HepG2 (cell line): Measurements from ENCODE around the gene TECTA. TPM values are rescaled to one million over a fixed set of nuclear protein-coding genes. Genes with fewer than 3 reads are reported as not detected.
A peak's percentile ranks its signal among the peaks of the same experiment; 100 is the strongest.

Experiments
- ATAC-seq: fragments of 200-7000 bp; cut with Tn5 transposase; 3 replicates; pipeline ENCODE4 v1.9.1; 2020; ENCODE audit warnings: mild to moderate bottlenecking, moderate library complexity
- BruUV-seq: library from RNA; stranded (reverse); fragments of 400-500 nt; replicated peaks from 2 replicates; lab custom pipeline; 2021; lab: Mats Ljungman, UMichigan
- CTCF ChIA-PET: fragments of 300-600 bp; formaldehyde crosslinking; extraction: SDS; loops from one replicate; lab custom pipeline; 2021; ENCODE audit warnings: low total read pairs, inconsistent platforms, low intra/inter-chr PET ratio; lab: Yijun Ruan, JAX
- POLR2A ChIA-PET: fragments of 350-600 bp; sonication (Branson Sonifier 250); formaldehyde crosslinking; loops from one replicate; lab custom pipeline; 2020; ENCODE audit warnings: antibody characterized with exemption, inconsistent platforms; lab: Yijun Ruan, JAX
- DNase-seq: peaks from one replicate; pipeline ENCODE4 v3.0.0-alpha.2; 2015; ENCODE audit warnings: low spot score
- FAIRE-seq: peaks from 3 replicates; lab custom pipeline; 2011; peaks lifted over from hg19 to GRCh38; lab: Jason Lieb, UNC
- H2AFZ ChIP-seq: one replicate; pipeline ENCODE4 v1.6.1; 2011; ENCODE audit warnings: low read length, inconsistent platforms
- H3K27ac ChIP-seq: fragments of 300-600 bp; 3 replicates; pipeline ENCODE4 v1.8.0; 2011; ENCODE audit warnings: mixed run types, mild to moderate bottlenecking, mixed read lengths, low read length, inconsistent platforms; ENCODE audit not compliant: insufficient read depth; ENCODE audit errors: extremely low read length
- H3K27me3 ChIP-seq, 2 experiments: fragments of 200-600 bp in 1 of 2; 2 replicates in 1 of 2; 3 replicates in 1 of 2; pipeline versions ENCODE4 v1.6.0 to v1.8.0; 2011; ENCODE audit warnings: low read length in 2 of 2, mild to moderate bottlenecking in 2 of 2, moderate library complexity in 2 of 2, inconsistent platforms in 1 of 2; ENCODE audit not compliant: insufficient read depth in 2 of 2, control insufficient read depth in 1 of 2
- H3K36me3 ChIP-seq, 2 experiments: fragments of 200-600 bp in 1 of 2; replicated peaks in 1 of 2; 2 replicates in 1 of 2; 3 replicates in 1 of 2; pipeline versions ENCODE4 v1.5.1 to v1.8.0; 2011; ENCODE audit warnings: low read length in 2 of 2, inconsistent platforms in 1 of 2; ENCODE audit not compliant: insufficient read depth in 2 of 2, control insufficient read depth in 1 of 2
- H3K4me1 ChIP-seq: 2 replicates; pipeline ENCODE4 v1.5.1; 2012; ENCODE audit warnings: low read length, inconsistent platforms; ENCODE audit not compliant: insufficient read depth
- H3K4me2 ChIP-seq: 2 replicates; pipeline ENCODE4 v1.6.0; 2011; ENCODE audit warnings: low read depth, low read length, inconsistent platforms
- H3K4me3 ChIP-seq, 3 experiments: fragments of 200-600 bp in 1 of 3; sonication (generic), shearing (Covaris generic) in 1 of 3; replicated peaks in 1 of 3; 2 replicates each; pipeline ENCODE4 v1.5.1; 2011 to 2016; ENCODE audit warnings: low read length in 3 of 3, inconsistent platforms in 2 of 3, low read depth in 2 of 3, mild to moderate bottlenecking in 2 of 3, control low read depth in 1 of 3, mixed read lengths in 1 of 3; ENCODE audit not compliant: insufficient read depth in 1 of 3
- H3K79me2 ChIP-seq: one replicate; pipeline ENCODE4 v1.6.1; 2011; ENCODE audit warnings: low read length, inconsistent platforms; ENCODE audit not compliant: insufficient read depth
- H3K9ac ChIP-seq: 2 replicates; pipeline ENCODE4 v1.6.0; 2011; ENCODE audit warnings: mild to moderate bottlenecking, low read depth, low read length, inconsistent platforms; ENCODE audit not compliant: insufficient read depth
- H3K9me3 ChIP-seq: 2 replicates; pipeline ENCODE4 v1.5.1; 2012; ENCODE audit warnings: mild to moderate bottlenecking, low read length
- H4K20me1 ChIP-seq: 2 replicates; pipeline ENCODE4 v1.6.0; 2011; ENCODE audit warnings: inconsistent platforms, mild to moderate bottlenecking, low read length, moderate library complexity; ENCODE audit not compliant: insufficient read depth
- CEBPB ChIP-seq: IDR thresholded peaks from 2 replicates; pipeline ENCODE4 v1.6.1; 2011; ENCODE audit warnings: low read depth, low read length, improper control_type of control experiment, borderline replicate concordance
- ELF3 ChIP-seq: IDR thresholded peaks from 2 replicates; pipeline ENCODE4 v1.6.1; 2016; ENCODE audit warnings: missing genetic modification reagents, missing compliant biosample characterization
- FOXA1 ChIP-seq, 2 experiments: fragments of 450-650 bp in 1 of 2; sonication (generic) in 1 of 2; formaldehyde crosslinking in 1 of 2; IDR thresholded peaks; 2 replicates each; pipeline versions ENCODE4 v1.4.0 to v1.6.1; 2016 to 2020; ENCODE audit warnings: missing genetic modification reagents in 1 of 2
- HIVEP1 ChIP-seq: sonication (generic); formaldehyde crosslinking; IDR thresholded peaks from 2 replicates; pipeline ENCODE4 v1.4.0; 2020; ENCODE audit warnings: mild to moderate bottlenecking, missing genetic modification reagents
- HOXA5 ChIP-seq: sonication (generic); formaldehyde crosslinking; IDR thresholded peaks from 2 replicates; pipeline ENCODE4 v1.4.0; 2020; ENCODE audit warnings: missing genetic modification reagents
- NKX3-1 ChIP-seq: sonication (generic); formaldehyde crosslinking; IDR thresholded peaks from 2 replicates; pipeline ENCODE4 v1.5.0; 2020; ENCODE audit warnings: missing genetic modification reagents
- ONECUT2 ChIP-seq: sonication (generic); formaldehyde crosslinking; IDR thresholded peaks from 2 replicates; pipeline ENCODE4 v1.4.0; 2020; ENCODE audit warnings: missing genetic modification reagents
- ZBTB20 ChIP-seq: sonication (generic); formaldehyde crosslinking; IDR thresholded peaks from 2 replicates; pipeline ENCODE4 v1.8.1; 2023; ENCODE audit warnings: missing genetic modification reagents, low read depth, mild to moderate bottlenecking, borderline replicate concordance
- ZEB1 ChIP-seq: IDR thresholded peaks from 2 replicates; pipeline ENCODE4 v1.6.1; 2012; ENCODE audit warnings: mild to moderate bottlenecking, low read depth, inconsistent platforms; ENCODE audit not compliant: insufficient replicate concordance
- ZNF160 ChIP-seq: sonication (generic); formaldehyde crosslinking; IDR thresholded peaks from 2 replicates; pipeline ENCODE4 v1.8.0; 2022; ENCODE audit warnings: mild to moderate bottlenecking, inconsistent platforms, missing genetic modification reagents
- ZNF589 ChIP-seq: sonication (generic); formaldehyde crosslinking; conservative IDR thresholded peaks from 2 replicates; pipeline ENCODE4 v1.8.0; 2022; ENCODE audit warnings: mild to moderate bottlenecking, moderate library complexity, missing genetic modification reagents
- ZNF839 ChIP-seq: sonication (generic); formaldehyde crosslinking; IDR thresholded peaks from 2 replicates; pipeline ENCODE4 v1.4.0; 2020; ENCODE audit warnings: missing genetic modification reagents, mild to moderate bottlenecking, borderline replicate concordance
- WGBS: methylation state at CpG from one replicate; pipeline ENCODE4 v1.1.6; 2017; ENCODE audit warnings: low lambda C conversion rate; 5-methylcytosine and 5-hydroxymethylcytosine counted together
- in situ Hi-C: cut with HindIII; loops from 2 replicates; pipeline ENCODE4 v1.10.0; 2017; ENCODE audit warnings: low pct_unique_long_range_greater_than_20kb; ENCODE audit not compliant: extremely low pct_ligation_motif_present
- intact Hi-C: fragments of 100-400 bp; cut with micrococcal nuclease; formaldehyde crosslinking; loops from one replicate; pipeline ENCODE4 v1.10.0; 2022; ENCODE audit not compliant: unreplicated experiment
- polyA plus RNA-seq, 8 experiments: library from polyadenylated mRNA; depleted of rRNA in 3 of 8; stranded (reverse) in 7 of 8; unstranded in 1 of 8; fragments of >200 nt; fragmentation: Illumina TruSeq in 4 of 8; extraction: Trizol in 4 of 8; gene quantifications; 2 replicates each; pipeline versions ENCODE4 v1.2.1 to v1.2.3, GENCODE V29; 2011 to 2016; ENCODE audit warnings: low read depth in 4 of 8, missing spikeins in 1 of 8, mixed read lengths in 1 of 8; ENCODE audit not compliant: insufficient read depth in 1 of 8
- total RNA-seq, 5 experiments: library from RNA; depleted of rRNA; stranded (reverse); fragments of >200 nt; fragmentation: Illumina TruSeq; extraction: Trizol; gene quantifications; 2 replicates each; pipeline ENCODE4 v1.2.3, GENCODE V29; 2016; ENCODE audit warnings: low read depth in 1 of 5
- TF ChIP-seq, protein P1 (sequence below): sonication (generic); formaldehyde crosslinking; IDR thresholded peaks from 2 replicates; pipeline ENCODE4 v1.4.0; 2020; ENCODE audit warnings: mild to moderate bottlenecking, low read depth, missing genetic modification reagents
- TF ChIP-seq, protein P2 (sequence below): sonication (generic); formaldehyde crosslinking; IDR thresholded peaks from 2 replicates; pipeline ENCODE4 v1.8.0; 2022; ENCODE audit warnings: missing genetic modification reagents, low read depth, mild to moderate bottlenecking, borderline replicate concordance
- TF ChIP-seq, protein P3 (sequence below): sonication (generic); formaldehyde crosslinking; IDR thresholded peaks from 2 replicates; pipeline ENCODE4 v1.5.0; 2020; ENCODE audit warnings: missing genetic modification reagents

The TECTA gene
- total and polyA plus RNA-seq, 2 of the 13 experiments (the other 11 are each of a cell fraction or from before 2014, with no cell fraction given), result 0.04 to 0.17 TPM

DNA sequence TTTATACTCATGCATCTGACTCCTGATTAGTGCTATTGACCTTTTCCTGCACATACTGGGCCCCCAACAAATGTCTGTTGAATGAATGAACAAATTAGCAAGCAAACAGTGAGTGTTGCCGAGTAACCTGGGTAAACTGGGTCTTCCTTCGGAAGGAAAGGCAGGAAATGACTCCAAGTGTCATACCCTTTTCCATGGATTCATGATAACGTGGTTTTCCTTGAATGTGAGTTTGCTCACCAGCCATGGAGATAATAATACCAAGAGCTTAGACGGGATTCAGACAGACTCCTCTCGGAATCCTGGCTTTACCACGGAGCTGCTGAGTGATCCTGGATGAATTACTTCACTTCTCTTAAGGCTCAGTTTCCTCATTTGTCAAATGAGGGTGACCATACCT, 16.7 kb downstream of the TECTA start:
- ATAC-seq, result no peak
- Histone ChIP-seq H3K4me3 (no peak overlapping the region), H3K36me3 (no peaks in the 10 kb centered on the region), H3K4me2 (no peak overlapping the region), H4K20me1 (no peaks in the 10 kb centered on the region), H3K9me3 (peaks cover 12% of the 10 kb centered on the region), H3K27ac (no peak overlapping the region), H3K79me2 (no peaks in the 10 kb centered on the region), H3K27me3 (peaks cover 1 to 18% of the 10 kb centered on the region in 2 experiments; a peak in 4 of 5 replicates), H2AFZ (no peak overlapping the region), H3K9ac (no peak overlapping the region), H3K4me1 (no peaks in the 10 kb centered on the region)
- DNase-seq, result no peak
- intact Hi-C loops (loop anchor here (10.0 kb wide), 1 partner anchor 77 kb away; no protein-coding TSS in a partner anchor), in situ Hi-C loops (no loop called here)
- POLR2A ChIA-PET, result no interaction called here
- WGBS, result 2% methylated on average over 6 of the region's 6 CpGs
- no peak for TF ChIP-seq ONECUT2 (CRISPR knock-in tag)
- no peak for TF ChIP-seq ZBTB20
- no peak for TF ChIP-seq ZNF160 (CRISPR knock-in tag)
- TF ChIP-seq NKX3-1 (CRISPR knock-in tag), result no peak
- no peak for TF ChIP-seq ELF3 (CRISPR knock-in tag)
- TF ChIP-seq HOXA5 (CRISPR knock-in tag), result no peak
- no peak for TF ChIP-seq ZEB1
- TF ChIP-seq ZNF589, result no peak
- BruUV-seq, result no TSS peak
- CTCF ChIA-PET, result no interaction called here
- FAIRE-seq, result no peak

DNA sequence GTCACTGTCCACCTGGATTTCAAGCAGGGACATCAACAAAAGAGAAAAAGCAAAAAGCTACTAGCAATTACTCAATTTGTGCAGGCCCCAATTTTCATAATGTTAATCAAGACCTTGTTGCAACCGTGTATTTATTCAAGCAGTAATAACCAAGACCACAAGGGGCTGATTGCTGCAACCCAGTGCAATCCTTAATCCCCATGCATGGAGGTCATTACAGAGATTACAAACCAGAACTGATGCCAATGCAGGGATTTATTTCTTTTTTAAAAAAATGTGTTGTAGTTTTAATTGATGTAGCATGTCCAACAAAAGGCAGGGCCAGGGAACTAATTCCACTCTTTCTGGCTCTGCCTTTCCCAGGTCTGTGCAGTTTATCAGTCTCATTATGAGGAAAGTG, 18.4 kb downstream of the TECTA start:
- intact Hi-C loops (loop anchor here (10.0 kb wide), 1 partner anchor 75 kb away; no protein-coding TSS in a partner anchor), in situ Hi-C loops (no loop called here)
- Histone ChIP-seq H3K79me2 (no peaks in the 10 kb centered on the region), H3K27me3 (peaks cover 1 to 9% of the 10 kb centered on the region in 2 experiments; a peak in 3 of 5 replicates), H3K9me3 (peaks cover 16% of the 10 kb centered on the region), H3K4me3 (no peak overlapping the region), H3K4me2 (no peak overlapping the region), H2AFZ (no peak overlapping the region), H3K4me1 (no peaks in the 10 kb centered on the region), H3K27ac (no peak overlapping the region), H3K9ac (no peak overlapping the region), H4K20me1 (no peaks in the 10 kb centered on the region), H3K36me3 (no peaks in the 10 kb centered on the region)
- no TSS peak for BruUV-seq
- ChIA-PET POLR2A (no interaction called here), CTCF (no interaction called here)
- 25% methylated on average over 1 of the region's 1 CpG for WGBS
- FAIRE-seq (no peak), ATAC-seq (peak; percentile 49; the same call in 1 of the 3 replicates), DNase-seq (no peak)
- TF ChIP-seq, protein P1, sequence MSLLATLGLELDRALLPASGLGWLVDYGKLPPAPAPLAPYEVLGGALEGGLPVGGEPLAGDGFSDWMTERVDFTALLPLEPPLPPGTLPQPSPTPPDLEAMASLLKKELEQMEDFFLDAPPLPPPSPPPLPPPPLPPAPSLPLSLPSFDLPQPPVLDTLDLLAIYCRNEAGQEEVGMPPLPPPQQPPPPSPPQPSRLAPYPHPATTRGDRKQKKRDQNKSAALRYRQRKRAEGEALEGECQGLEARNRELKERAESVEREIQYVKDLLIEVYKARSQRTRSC (CRISPR knock-in tag), result no peak
- TF ChIP-seq HIVEP1 (CRISPR knock-in tag) (no peak), CEBPB (peak; percentile 7; the same call in 1 of the 2 replicates), FOXA1 (IDR thresholded peaks at IDR 0.05) (no peak), FOXA1 (CRISPR knock-in tag; IDR thresholded peaks at IDR 0.05) (0 out of 2 replicates have a peak, but pooled peaks have one; percentile 26), ZNF839 (CRISPR knock-in tag) (no peak)
- TF ChIP-seq, protein P2, sequence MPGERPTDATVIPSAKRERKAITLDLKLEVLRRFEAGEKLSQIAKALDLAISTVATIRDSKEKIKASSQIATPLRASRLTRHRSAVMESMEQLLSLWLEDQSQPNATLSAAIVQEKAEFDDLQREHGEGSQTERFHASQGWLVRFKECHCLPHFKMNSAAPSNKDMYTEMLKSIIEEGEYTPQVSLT, result no peak
- TF ChIP-seq, protein P3, sequence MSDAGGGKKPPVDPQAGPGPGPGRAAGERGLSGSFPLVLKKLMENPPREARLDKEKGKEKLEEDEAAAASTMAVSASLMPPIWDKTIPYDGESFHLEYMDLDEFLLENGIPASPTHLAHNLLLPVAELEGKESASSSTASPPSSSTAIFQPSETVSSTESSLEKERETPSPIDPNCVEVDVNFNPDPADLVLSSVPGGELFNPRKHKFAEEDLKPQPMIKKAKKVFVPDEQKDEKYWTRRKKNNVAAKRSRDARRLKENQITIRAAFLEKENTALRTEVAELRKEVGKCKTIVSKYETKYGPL (CRISPR knock-in tag), result no peak
